Activated CD4-positive, alpha-beta T cell treated with anti-CD3 and anti-CD28 coated beads, Interleukin-10, Interleukin-2, amounts not matched to agents 100 ng/mL and 50 ng/mL, durations not matched to agents 16 hours and 8 hours (primary cell): ENCODE results near the gene RBM43.

Experiments used
- DNase-seq: peaks from one replicate; pipeline ENCODE4 v3.0.0-alpha.2; 2020

RBM43 gene

DNA sequence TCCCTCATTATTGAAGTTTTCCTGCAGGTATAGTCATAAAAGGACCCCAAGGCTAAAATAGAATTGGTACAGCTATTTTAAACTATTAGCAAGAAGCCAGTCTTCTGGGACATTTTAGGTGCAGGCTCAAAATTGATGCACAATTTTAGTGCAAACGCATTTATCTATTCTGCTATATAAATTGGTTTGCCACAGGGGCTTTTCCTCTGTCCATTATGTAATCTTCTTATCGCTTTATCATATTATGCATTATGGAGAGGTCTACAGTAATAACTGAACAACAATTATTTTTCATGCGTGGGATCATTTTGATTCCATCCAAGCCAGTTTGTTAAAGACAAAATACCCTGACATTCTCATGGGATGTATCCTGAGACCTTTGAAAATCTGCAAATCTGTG, 54.6 kb downstream of the RBM43 start:
- no peak for DNase-seq

- no peak for DNase-seq
Measured at GRCh38 chr2:151206446-151206968, 55.2 kb downstream of the RBM43 start.

- no peak for DNase-seq
Measured at GRCh38 chr2:151205571-151205970, 56.1 kb downstream of the RBM43 start.

DNA sequence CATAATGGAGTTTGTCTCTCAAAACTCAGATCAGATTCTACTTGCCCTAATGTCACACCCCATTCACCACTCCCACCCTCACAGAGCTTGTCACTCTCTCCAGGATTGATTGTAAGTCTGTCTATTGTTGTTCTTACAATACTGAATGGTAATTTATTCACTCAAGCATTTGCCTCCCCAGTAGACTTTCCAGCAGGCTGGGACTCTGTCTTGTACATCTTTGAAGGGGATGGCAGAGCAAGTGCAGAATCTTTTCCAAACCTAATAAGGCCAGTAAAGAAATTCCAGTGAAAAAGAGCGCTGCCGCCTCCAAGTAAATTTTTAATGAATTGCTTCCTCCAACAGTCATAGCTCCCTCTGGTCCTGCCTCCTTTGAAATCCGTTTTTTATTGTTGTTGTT, 56.9 kb downstream of the RBM43 start:
- no peak for DNase-seq

DNA sequence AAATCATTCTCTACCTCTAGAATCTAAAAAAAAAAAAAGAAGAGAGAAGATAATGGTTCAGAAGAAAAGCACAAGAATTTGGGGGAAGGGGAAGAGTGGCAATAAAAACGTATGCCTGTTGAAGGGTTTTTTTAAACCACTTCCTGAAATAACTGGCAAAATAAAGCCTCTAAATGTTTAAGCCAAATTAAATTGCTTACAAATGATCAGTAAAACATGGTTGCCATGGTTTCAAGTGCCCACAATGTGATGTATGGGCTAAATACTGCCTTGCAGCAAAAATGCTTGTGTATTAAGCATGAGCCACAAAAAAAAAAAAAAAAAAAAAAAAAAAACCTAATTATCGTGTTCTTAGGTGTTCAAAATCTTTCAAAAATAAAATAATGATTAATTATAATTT, 60.8 kb downstream of the RBM43 start:
- no peak for DNase-seq

- DNase-seq, result no peak
Measured at GRCh38 chr2:151200277-151200676, 61.4 kb downstream of the RBM43 start.

DNA sequence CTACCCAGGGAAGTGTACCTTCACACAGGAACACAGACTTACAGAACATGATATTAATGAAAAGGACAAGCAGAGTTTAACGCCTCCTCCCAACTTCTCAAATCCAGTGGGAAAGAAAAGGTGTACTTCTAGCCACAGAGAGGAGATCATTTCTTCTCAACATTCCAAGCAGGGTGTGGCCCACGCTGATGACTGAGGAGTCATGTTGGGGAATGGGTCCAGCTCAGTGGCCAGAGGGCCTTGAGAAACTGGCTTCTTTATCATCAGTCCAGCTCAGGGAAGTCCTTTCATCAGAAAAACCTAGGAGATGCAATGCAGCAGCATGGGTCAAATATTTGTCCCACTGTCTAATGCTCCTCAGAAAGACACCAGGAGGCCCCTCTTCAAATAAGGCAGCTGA, 63.0 kb downstream of the RBM43 start:
- DNase-seq, result no peak
